Thyroid gland (tissue), 4 donors: ENCODE measurements around the gene OR11H6. TPM values are rescaled to one million over a fixed set of nuclear protein-coding genes. Genes with fewer than 3 reads are reported as not detected.

Experiments used
- DNase-seq, 2 donors: peaks; one replicate each; pipeline ENCODE4 v3.0.0-alpha.2; 2019
- H3K27ac ChIP-seq, 3 donors: fragments of 200-600 bp; sonication (generic); 1 replicate in 2 of 3; 2 replicates in 1 of 3; pipeline ENCODE4 v1.5.1; 2016 to 2019; ENCODE audit warnings: mild to moderate bottlenecking in 1 of 3, moderate library complexity in 1 of 3
- H3K27me3 ChIP-seq: fragments of 200-600 bp; sonication (generic); one replicate; pipeline ENCODE4 v1.5.1; 2019
- H3K36me3 ChIP-seq, 2 donors: fragments of 200-600 bp; sonication (generic); one replicate each; pipeline ENCODE4 v1.5.1; 2016 to 2019
- H3K4me1 ChIP-seq, 2 donors: fragments of 200-600 bp; sonication (generic); one replicate each; pipeline ENCODE4 v1.5.1; 2017 to 2019
- H3K4me3 ChIP-seq, 3 donors: fragments of 200-600 bp; sonication (generic); replicated peaks in 1 of 3; 1 replicate in 2 of 3; 2 replicates in 1 of 3; pipeline ENCODE4 v1.5.1; 2016; ENCODE audit warnings: mild to moderate bottlenecking in 1 of 3
- H3K9me3 ChIP-seq: fragments of 200-600 bp; sonication (generic); one replicate; pipeline ENCODE4 v1.5.1; 2017
- CTCF ChIP-seq, 6 experiments: fragments of 200-600 bp in 3 of 6; fragments of 450-650 bp in 3 of 6; sonication (generic) in 3 of 6; IDR thresholded peaks; one replicate each; pipeline ENCODE4 v1.5.1; 2016 to 2019; ENCODE audit warnings: antibody characterized with exemption in 6 of 6, mild to moderate bottlenecking in 2 of 6, inconsistent platforms in 1 of 6, moderate library complexity in 1 of 6
- POLR2A ChIP-seq, 2 donors: fragments of 450-650 bp; IDR thresholded peaks; one replicate each; pipeline ENCODE4 v1.6.1; 2017; ENCODE audit warnings: antibody characterized with exemption in 2 of 2, mild to moderate bottlenecking in 2 of 2, moderate library complexity in 1 of 2
- WGBS, 2 donors: methylation state at CpG; one replicate each; pipeline ENCODE4 v1.1.5; 2017; 5-methylcytosine and 5-hydroxymethylcytosine counted together
- intact Hi-C: fragments of 100-400 bp; cut with DNase I; formaldehyde crosslinking; loops from one replicate; pipeline ENCODE4 v1.15.1; 2023
- total RNA-seq, 4 donors: library from RNA; depleted of rRNA; stranded (reverse); fragments of >200 nt; gene quantifications; one replicate each; pipeline ENCODE4 v1.2.3, GENCODE V29; 2016

Gene OR11H6
- total RNA-seq, 4 donors from 2014 or later, result not detected

DNA sequence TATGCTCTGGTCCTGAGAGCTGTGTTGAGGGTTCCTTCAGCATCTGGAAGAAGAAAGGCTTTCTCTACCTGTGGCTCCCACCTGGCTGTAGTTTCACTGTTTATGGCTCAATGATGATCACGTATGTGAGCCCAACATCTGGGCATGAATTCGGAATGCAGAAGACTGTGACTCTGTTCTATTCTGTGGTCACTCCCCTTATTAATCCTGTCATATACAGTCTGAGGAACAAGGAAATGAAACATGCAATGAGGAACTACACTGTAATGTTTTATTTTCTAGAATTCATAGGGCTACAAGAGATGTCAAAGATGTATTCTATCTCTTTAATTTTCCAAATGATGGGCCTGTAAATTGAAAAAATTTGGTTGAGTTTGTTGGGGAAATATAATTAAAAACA, 43.6 kb upstream of the OR11H6 start:
- DNase-seq, result no peak
- H3K27ac ChIP-seq, result no peak overlapping the region
- 49 to 68% methylated on average over 2 of the region's 2 CpGs for WGBS, 2 donors

GRCh38 chr14:20180486-20180885, 43.0 kb upstream of the OR11H6 start:
- Histone ChIP-seq H3K4me1 (no peaks in the 10 kb centered on the region), H3K27ac (no peak overlapping the region), H3K9me3 (no peaks in the 10 kb centered on the region), H3K27me3 (no peaks in the 10 kb centered on the region), H3K4me3 (no peak overlapping the region), H3K36me3 (no peaks in the 10 kb centered on the region)
- TF ChIP-seq CTCF (IDR thresholded peaks at IDR 0.05) (no peak), POLR2A (IDR thresholded peaks at IDR 0.05) (no peak)
- 55 to 56% methylated on average over 2 of the region's 2 CpGs for whole genome bisulfite sequencing, 2 donors
- DNase-seq, result no peak
- intact Hi-C loops, result no loop called here

More for the DNA sequence above, 43.6 kb upstream of the OR11H6 start:
- Histone ChIP-seq H3K27me3 (no peaks in the 10 kb centered on the region), H3K9me3 (no peaks in the 10 kb centered on the region), H3K4me1 (no peaks in the 10 kb centered on the region), H3K4me3 (no peak overlapping the region), H3K36me3 (no peaks in the 10 kb centered on the region)
- intact Hi-C loops, result no loop called here
- TF ChIP-seq CTCF (IDR thresholded peaks at IDR 0.05) (no peak), POLR2A (IDR thresholded peaks at IDR 0.05) (no peak)

GRCh38 chr14:20184181-20184580, 39.3 kb upstream of the OR11H6 start:
- 53 to 59% methylated on average over 5 of the region's 5 CpGs for WGBS, 2 donors
- DNase-seq, result no peak
- H3K27ac ChIP-seq, result no peak overlapping the region
- intact Hi-C loops, result no loop called here
- no peak for TF ChIP-seq CTCF (IDR thresholded peaks at IDR 0.05)
- no peak for TF ChIP-seq POLR2A (IDR thresholded peaks at IDR 0.05)
- no peaks in the 10 kb centered on the region for H3K36me3 ChIP-seq
- no peaks in the 10 kb centered on the region for H3K9me3 ChIP-seq
- H3K4me1 ChIP-seq, result no peaks in the 10 kb centered on the region
- H3K27me3 ChIP-seq, result no peaks in the 10 kb centered on the region
- H3K4me3 ChIP-seq, result no peak overlapping the region

- no peak for TF ChIP-seq CTCF (IDR thresholded peaks at IDR 0.05)
- TF ChIP-seq POLR2A (IDR thresholded peaks at IDR 0.05), result no peak
- intact Hi-C loops, result no loop called here
- WGBS, 2 donors, result 38 to 59% methylated on average over 1 of the region's 1 CpG
These were observed 32.9 kb upstream of the OR11H6 start, which contains the start of gene OR11G2 for GRCh38 chr14:20190596-20190995. Gene OR11G2, plus strand, starts transcription at chr14:20190896. Its CDS starts 6,542 bp downstream, at chr14:20197438.

GRCh38 chr14:20191396-20191795, 32.1 kb upstream of the OR11H6 start:
- no peaks in the 10 kb centered on the region for H3K4me1 ChIP-seq
- intact Hi-C loops, result no loop called here
- no peaks in the 10 kb centered on the region for H3K27me3 ChIP-seq
- WGBS, 2 donors, result 74 to 78% methylated on average over 3 of the region's 3 CpGs
- no peak for TF ChIP-seq CTCF (IDR thresholded peaks at IDR 0.05)
- no peak for TF ChIP-seq POLR2A (IDR thresholded peaks at IDR 0.05)
- no peaks in the 10 kb centered on the region for H3K9me3 ChIP-seq
- no peak overlapping the region for H3K4me3 ChIP-seq
- no peaks in the 10 kb centered on the region for H3K36me3 ChIP-seq
- no peak for DNase-seq
- no peak overlapping the region for H3K27ac ChIP-seq

More at GRCh38 chr14:20190596-20190995, 32.9 kb upstream of the OR11H6 start, which contains the start of gene OR11G2:
- H3K27me3 ChIP-seq, result no peaks in the 10 kb centered on the region
- H3K4me3 ChIP-seq, result no peak within 1 kb of the TSS
- H3K27ac ChIP-seq, result no peak within 1 kb of the TSS
- no peaks in the 10 kb centered on the region for H3K36me3 ChIP-seq
- DNase-seq, result no peak
- H3K9me3 ChIP-seq, result no peaks in the 10 kb centered on the region
- H3K4me1 ChIP-seq, result no peaks in the 10 kb centered on the region
